SK-N-SH (cell line): ENCODE data around the gene LARP6.

ENCODE experiments used
- EZH2phosphoT487 ChIP-seq: fragments of 200-600 bp; sonication (generic); IDR thresholded peaks from 2 replicates; pipeline ENCODE4 v1.6.1; 2017; ENCODE audit warnings: low read depth, mixed run types, mild to moderate bottlenecking, antibody characterized with exemption, moderate library complexity, borderline replicate concordance
- TF ChIP-seq, protein P1 (sequence below): fragments of 200-600 bp; sonication (generic); IDR thresholded peaks from 2 replicates; pipeline ENCODE4 v1.6.1; 2017; ENCODE audit warnings: antibody characterized with exemption, mild to moderate bottlenecking, moderate library complexity

DNA sequence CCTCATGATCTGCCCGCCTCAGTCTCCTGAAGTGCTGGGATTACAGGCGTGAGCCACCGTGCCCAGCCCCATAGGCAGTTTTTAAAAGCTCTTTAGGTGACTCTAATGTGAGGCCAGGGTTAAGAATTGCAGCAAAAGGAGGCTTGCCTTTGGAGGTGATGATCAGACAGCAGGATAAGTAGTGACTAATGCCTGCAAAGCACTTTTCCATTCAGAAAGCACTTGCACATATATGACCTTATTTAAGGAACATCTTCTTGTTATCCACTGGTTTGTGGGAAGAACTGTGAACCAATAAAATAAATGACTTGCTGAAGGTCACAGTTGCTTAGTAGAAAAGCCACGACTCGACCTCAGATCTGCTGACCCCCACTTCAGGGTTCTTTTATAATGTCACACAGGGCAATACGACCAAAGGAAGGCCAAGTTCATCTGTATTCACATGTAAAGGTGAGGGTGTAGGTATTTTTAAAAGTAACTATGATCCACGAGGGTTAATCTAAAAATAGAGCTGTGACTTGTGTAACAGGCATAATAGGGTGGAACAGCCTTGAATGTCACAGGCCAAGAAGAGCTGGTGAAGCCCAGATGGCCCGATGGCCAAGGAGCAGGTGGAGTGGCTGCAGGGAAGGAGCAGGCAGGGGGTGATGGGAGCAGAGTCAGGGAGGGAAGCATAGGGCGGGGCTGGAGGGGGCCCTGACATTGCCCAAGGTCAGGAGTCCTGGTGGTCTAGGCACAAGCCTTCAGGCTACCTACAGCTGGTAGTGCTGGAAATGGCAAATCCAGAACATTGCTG, 24.4 kb downstream of the LARP6 start:
- TF ChIP-seq, protein P1, sequence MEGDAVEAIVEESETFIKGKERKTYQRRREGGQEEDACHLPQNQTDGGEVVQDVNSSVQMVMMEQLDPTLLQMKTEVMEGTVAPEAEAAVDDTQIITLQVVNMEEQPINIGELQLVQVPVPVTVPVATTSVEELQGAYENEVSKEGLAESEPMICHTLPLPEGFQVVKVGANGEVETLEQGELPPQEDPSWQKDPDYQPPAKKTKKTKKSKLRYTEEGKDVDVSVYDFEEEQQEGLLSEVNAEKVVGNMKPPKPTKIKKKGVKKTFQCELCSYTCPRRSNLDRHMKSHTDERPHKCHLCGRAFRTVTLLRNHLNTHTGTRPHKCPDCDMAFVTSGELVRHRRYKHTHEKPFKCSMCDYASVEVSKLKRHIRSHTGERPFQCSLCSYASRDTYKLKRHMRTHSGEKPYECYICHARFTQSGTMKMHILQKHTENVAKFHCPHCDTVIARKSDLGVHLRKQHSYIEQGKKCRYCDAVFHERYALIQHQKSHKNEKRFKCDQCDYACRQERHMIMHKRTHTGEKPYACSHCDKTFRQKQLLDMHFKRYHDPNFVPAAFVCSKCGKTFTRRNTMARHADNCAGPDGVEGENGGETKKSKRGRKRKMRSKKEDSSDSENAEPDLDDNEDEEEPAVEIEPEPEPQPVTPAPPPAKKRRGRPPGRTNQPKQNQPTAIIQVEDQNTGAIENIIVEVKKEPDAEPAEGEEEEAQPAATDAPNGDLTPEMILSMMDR, result no peak
- no peak for TF ChIP-seq EZH2phosphoT487
